ENCODE data around the gene XIRP2. TPM values are rescaled to one million over a fixed set of nuclear protein-coding genes. Genes with fewer than 3 reads are reported as not detected.

Gene XIRP2
- total and polyA plus RNA-seq, 10 of the 15 experiments (the other 5 are each of a cell fraction or from before 2014, with no cell fraction given) = 0.03 TPM; not detected in 9

- TF ChIP-seq NFYA (IDR thresholded peaks at IDR 0.05; ENCODE audit: borderline replicate concordance, low read depth, low read length) = no peak
- no peak for TF ChIP-seq JUNB (IDR thresholded peaks at IDR 0.05)
- no peak for TF ChIP-seq HDGF (IDR thresholded peaks at IDR 0.05)
- TF ChIP-seq HDAC2 (IDR thresholded peaks at IDR 0.05) = no peak
- TF ChIP-seq IRF5 (IDR thresholded peaks at IDR 0.05; ENCODE audit: borderline replicate concordance) = no peak
- TF ChIP-seq ATF2 (IDR thresholded peaks at IDR 0.05; ENCODE audit: low read length) = no peak
- TF ChIP-seq BMI1 (IDR thresholded peaks at IDR 0.05; ENCODE audit: borderline replicate concordance) = no peak
- TF ChIP-seq ZBTB33 (IDR thresholded peaks at IDR 0.05) = no peak
- no peak for TF ChIP-seq HCFC1 (IDR thresholded peaks at IDR 0.05; ENCODE audit: low read length)
- TF ChIP-seq BRCA1 (IDR thresholded peaks at IDR 0.05; ENCODE audit: low read depth, low read length) = no peak
- no peak for TF ChIP-seq MXI1 (IDR thresholded peaks at IDR 0.05; ENCODE audit: low read depth, low read length)
- TF ChIP-seq KLF5 (IDR thresholded peaks at IDR 0.05; ENCODE audit: partially characterized antibody) = no peak
- TF ChIP-seq E2F4 (IDR thresholded peaks at IDR 0.05; ENCODE audit: low read depth, low read length) = no peak
- no peak for TF ChIP-seq SREBF1 (IDR thresholded peaks at IDR 0.05; ENCODE audit: low read length)
- TF ChIP-seq NR2F1 (conservative IDR thresholded peaks at IDR 0.05) = no peak
- no peak for TF ChIP-seq ESRRA (IDR thresholded peaks at IDR 0.05; ENCODE audit: low read length)
- no peak for TF ChIP-seq IKZF2 (IDR thresholded peaks at IDR 0.05)
- no peak for TF ChIP-seq FOXK2 (IDR thresholded peaks at IDR 0.05)
- TF ChIP-seq ZNF207 (IDR thresholded peaks at IDR 0.05; ENCODE audit: borderline replicate concordance) = no peak
- Histone ChIP-seq H3K4me2 (ENCODE audit: control insufficient read depth, insufficient read depth) (no peak overlapping the region), H3K36me3 (ENCODE audit: control insufficient read depth in 2 of 2, insufficient read depth in 2 of 2, low read length in 1 of 2) (no peaks in the 10 kb centered on the region), H3K9me3 (replicated peaks; ENCODE audit: control insufficient read depth, insufficient read depth, low read length) (no peaks in the 10 kb centered on the region), H3K4me1 (ENCODE audit: control insufficient read depth, insufficient read depth, low read length) (no peaks in the 10 kb centered on the region), H2AFZ (ENCODE audit: control insufficient read depth, low read depth, low read length) (no peak overlapping the region), H4K20me1 (ENCODE audit: control insufficient read depth, insufficient read depth) (no peaks in the 10 kb centered on the region), H3K4me3 (no peak overlapping the region), H3K79me2 (ENCODE audit: control insufficient read depth, insufficient read depth, low read length) (no peaks in the 10 kb centered on the region), H3K9ac (ENCODE audit: control insufficient read depth, insufficient read depth, low read length) (no peak overlapping the region), H3K27me3 (replicated peaks in 1 of 2; ENCODE audit: control insufficient read depth in 2 of 2, insufficient read depth in 2 of 2, low read length in 1 of 2) (no peaks in the 10 kb centered on the region), H3K27ac (ENCODE audit: control insufficient read depth, insufficient read depth) (no peak overlapping the region)
- DNase-seq (ENCODE audit: low read depth, low spot score) = no peak
- POLR2A ChIA-PET = no interaction called here
- in situ Hi-C loops (cut with MboI) (no loop called here), intact Hi-C loops (cut with micrococcal nuclease; ENCODE audit: unreplicated experiment) (no loop called here)
- BruUV-seq (replicated peaks) = no TSS peak
- ATAC-seq = no peak
- FAIRE-seq = no peak
- CTCF ChIA-PET = no interaction called here
- SMC1A ChIA-PET (ENCODE audit: uncharacterized antibody, unreplicated experiment) = interaction anchor here (0.6 to 0.9 kb wide), 3 partner anchors 11 to 759 kb away, joined by 3 to 4 read pairs (median 3); no protein-coding TSS in a partner anchor
- RAD21 ChIA-PET (ENCODE audit: unreplicated experiment) = no interaction called here
Measured at GRCh38 chr2:166972418-166972817, 84.1 kb downstream of the XIRP2 start.
